A549 (cell line): ENCODE results near the gene SAXO2.

Experiments used
- BCL3 ChIP-seq: fragments of >200 bp; sonication (Bioruptor Twin); formaldehyde crosslinking; IDR thresholded peaks from 3 replicates; pipeline ENCODE4 v1.6.1; 2016
- CTCF ChIP-seq: fragments of >200 bp; sonication (Bioruptor Twin); formaldehyde crosslinking; IDR thresholded peaks from 3 replicates; pipeline ENCODE4 v1.5.1; 2016
- GATA3 ChIP-seq: IDR thresholded peaks from 2 replicates; pipeline ENCODE4 v1.6.1; 2012; ENCODE audit warnings: borderline replicate concordance
- JUNB ChIP-seq: fragments of >200 bp; sonication (Bioruptor Twin); formaldehyde crosslinking; IDR thresholded peaks from 2 replicates; pipeline ENCODE4 v1.6.1; 2016
- MAFK ChIP-seq: fragments of 450-650 bp; IDR thresholded peaks from 2 replicates; pipeline ENCODE4 v1.6.1; 2014; ENCODE audit not compliant: partially characterized antibody

GRCh38 chr15:82275410-82275809 lies 12.8 kb downstream of the SAXO2 start:
- TF ChIP-seq MAFK = no peak
- TF ChIP-seq JUNB = no peak
- TF ChIP-seq CTCF = no peak
- TF ChIP-seq GATA3 = no peak
- TF ChIP-seq BCL3 = no peak
